ENCODE measurements around the gene ISM2.

GRCh38 chr14:77547512-77548180 is 49.0 kb upstream of the ISM2 start:
- no peak for TF ChIP-seq CTCF (IDR thresholded peaks at IDR 0.05; ENCODE audit: poor library complexity, severe bottlenecking)
- TF ChIP-seq EZH2 (IDR thresholded peaks at IDR 0.05; ENCODE audit: borderline replicate concordance, insufficient read depth, low read length, poor library complexity, severe bottlenecking) = no peak
- no peak for TF ChIP-seq POLR2AphosphoS5 (IDR thresholded peaks at IDR 0.05)
- TF ChIP-seq TAF1 (IDR thresholded peaks at IDR 0.05; ENCODE audit: low read depth) = no peak
- no peak for TF ChIP-seq RAD21 (conservative IDR thresholded peaks at IDR 0.05)
